GM19463 (cell line): ENCODE data around the gene XCL1.
"Not testable (repeated sequence)": the region's sequence is repeated elsewhere in the genome, so short reads cannot be mapped to it uniquely, and the experiment has no call there.

Experiments used
- ATAC-seq: cut with Tn5 transposase; IDR thresholded peaks from one replicate; pipeline ENCODE4 v1.9.1; 2021; ENCODE audit warnings: mild to moderate bottlenecking, moderate library complexity; ENCODE audit not compliant: unreplicated experiment

Gene XCL1

GRCh38 chr1:168567007-168567406 lies 9.4 kb upstream of the XCL1 start:
- ATAC-seq = no peak

DNA sequence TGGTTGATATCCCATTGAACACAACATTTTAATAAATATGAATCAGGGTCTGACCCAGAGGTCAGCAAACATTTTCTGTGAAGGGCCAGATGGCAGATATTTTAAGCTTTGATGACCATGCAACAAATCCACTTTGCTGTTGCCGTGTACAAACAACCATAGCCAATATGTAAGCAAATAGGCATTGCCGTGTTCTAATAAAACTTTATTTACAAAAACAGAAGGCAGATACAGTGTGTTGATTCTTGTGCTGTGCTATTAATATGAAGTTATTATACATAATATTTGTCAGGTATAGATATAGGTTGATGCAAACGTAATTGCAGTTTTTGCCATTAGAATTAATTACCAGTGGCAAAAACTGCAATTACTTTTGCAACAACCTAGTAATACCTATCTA lies 8.8 kb upstream of the XCL1 start:
- no peak for ATAC-seq

GRCh38 chr1:168568346-168568745 lies 8.1 kb upstream of the XCL1 start:
- no peak for ATAC-seq

- no peak for ATAC-seq
These were observed 5.8 kb upstream of the XCL1 start for GRCh38 chr1:168570652-168571051.

DNA sequence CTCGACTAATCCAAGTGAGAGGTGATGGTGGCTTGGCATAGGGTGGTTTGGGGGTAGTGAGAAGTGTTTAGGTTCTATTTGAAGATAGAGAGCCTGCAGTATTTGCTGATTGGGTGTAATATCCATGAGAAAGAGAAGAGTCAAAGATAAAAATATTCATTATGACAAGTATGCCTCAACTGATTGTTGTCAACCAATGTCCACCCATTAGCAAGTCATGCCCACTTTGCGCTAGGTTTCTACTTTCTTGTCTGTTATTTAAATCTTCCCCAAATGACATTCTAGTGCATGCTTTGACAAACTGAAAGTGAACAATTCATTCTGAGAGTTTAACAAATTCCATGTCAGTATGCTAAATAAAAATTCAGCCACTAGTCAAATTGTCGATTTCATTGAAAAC lies 3.8 kb upstream of the XCL1 start:
- no peak for ATAC-seq

GRCh38 chr1:168574234-168574633 lies 2.2 kb upstream of the XCL1 start:
- ATAC-seq = not testable (repeated sequence)

DNA sequence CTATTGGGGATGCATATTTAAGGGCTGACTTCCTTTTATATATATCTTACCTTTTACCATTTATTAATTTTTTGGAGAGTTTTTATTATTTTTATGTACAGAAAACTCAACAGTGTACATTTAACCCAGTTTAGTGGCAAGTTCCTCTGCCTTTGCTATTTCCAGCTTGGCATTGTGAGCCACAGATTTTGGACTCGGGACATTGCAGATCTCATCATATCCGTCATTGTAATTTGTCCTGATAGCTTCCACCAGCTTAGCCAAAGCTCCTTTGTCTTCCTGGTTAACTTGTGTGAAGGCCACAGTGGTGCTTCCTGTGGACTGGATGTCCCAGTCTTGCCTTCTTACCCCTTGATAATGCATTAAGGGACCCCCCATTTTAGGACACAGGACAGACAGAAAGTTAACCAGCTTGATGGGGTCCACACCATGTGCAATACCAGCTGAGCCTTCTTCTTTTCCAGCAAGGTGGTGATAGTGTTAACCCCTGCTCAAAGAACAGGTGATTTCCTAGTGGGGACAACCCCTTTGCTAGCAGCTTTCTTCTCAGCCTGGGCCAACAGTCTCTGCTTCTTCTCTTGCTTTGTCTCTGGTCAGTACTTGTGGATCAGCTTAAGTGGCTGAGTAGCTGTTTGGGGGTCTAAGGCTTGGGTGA lies 2.3 kb downstream of the XCL1 start:
- not testable (repeated sequence) for ATAC-seq

GRCh38 chr1:168580290-168580689 lies 3.9 kb downstream of the XCL1 start:
- not testable (repeated sequence) for ATAC-seq

- not testable (repeated sequence) for ATAC-seq
These were observed 4.6 kb downstream of the XCL1 start for GRCh38 chr1:168580991-168581390.

DNA sequence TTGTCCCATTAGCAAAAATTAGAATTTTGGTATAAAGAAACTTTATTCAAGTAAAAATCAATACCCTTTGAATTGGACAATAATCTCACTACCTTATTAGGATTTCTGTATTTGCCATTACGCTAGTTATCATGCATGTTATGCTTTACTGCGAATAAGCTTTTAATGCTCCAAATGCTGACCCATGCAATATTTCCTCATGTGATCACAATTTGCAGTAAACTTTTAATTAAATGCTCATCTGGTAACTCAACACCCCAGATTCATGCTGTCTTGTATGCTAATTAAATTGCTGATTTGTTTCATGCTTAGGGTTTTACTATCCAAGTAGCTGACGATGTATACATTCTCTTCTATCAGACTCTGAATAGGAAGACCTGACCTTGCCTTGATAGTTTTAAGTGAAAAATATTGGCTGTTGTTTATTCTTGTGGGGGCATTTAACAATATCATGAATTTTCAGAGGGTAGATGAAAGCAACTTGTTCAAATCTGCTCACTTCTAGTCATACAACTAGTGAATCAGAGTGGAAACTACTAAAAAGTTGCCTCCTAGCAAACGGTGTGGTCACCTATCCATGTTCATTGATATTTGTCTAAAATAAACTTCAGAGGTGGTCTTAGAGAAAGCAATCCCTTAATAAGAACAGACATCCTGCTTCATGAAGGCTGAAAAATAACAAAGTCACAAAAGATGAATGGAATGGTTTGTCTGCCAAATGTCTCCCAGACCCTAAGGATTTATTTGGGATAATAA lies 5.6 kb downstream of the XCL1 start:
- no peak for ATAC-seq

GRCh38 chr1:168582688-168583336 lies 6.4 kb downstream of the XCL1 start:
- ATAC-seq = no peak

DNA sequence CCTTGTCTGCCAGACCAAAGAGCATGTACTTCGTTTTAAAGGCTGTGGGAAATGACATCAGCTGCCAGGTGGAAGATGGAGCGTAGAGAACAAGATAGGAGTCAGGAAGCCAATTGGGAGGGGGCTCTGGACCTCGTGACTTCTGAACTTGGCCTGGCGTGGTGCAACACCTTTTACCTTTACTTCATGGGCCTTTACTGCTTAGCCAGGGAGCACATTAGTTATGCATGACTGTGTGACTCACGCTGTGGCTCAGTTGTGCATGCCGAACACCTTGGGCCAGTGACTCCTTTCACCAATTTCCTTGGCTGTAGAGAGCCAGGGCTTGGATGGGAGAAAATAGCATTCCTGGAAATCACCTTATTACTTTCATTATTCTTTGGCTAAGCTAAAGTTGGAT lies 7.2 kb downstream of the XCL1 start:
- ATAC-seq = no peak

GRCh38 chr1:168585191-168585590 lies 8.8 kb downstream of the XCL1 start:
- no peak for ATAC-seq

- ATAC-seq = no peak
These were observed 9.5 kb downstream of the XCL1 start for GRCh38 chr1:168585937-168586336.

- no peak for ATAC-seq
These were observed 12.8 kb downstream of the XCL1 start for GRCh38 chr1:168589167-168589566.

DNA sequence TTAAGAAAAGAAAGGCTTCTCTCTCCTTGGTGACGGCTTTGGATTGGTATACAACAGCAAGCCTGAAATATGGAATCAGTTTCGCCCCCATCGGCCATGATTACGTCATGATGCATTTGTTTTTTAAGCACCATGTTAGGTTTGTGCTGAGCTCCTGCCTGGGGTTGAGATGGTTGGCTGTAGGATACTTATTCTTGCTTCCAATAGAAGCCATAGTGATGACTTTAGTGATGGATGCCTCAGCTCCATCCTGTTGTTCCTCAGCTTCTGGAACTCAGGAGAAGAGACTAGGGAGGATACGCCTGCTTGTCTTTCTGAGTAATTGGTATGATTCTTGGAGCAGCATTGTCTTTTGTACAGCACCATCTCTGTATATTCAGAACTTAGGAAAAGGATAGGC lies 14.7 kb downstream of the XCL1 start:
- no peak for ATAC-seq

- no peak for ATAC-seq
These were observed 15.3 kb downstream of the XCL1 start for GRCh38 chr1:168591641-168592250.

- not testable (repeated sequence) for ATAC-seq
These were observed 19.0 kb downstream of the XCL1 start for GRCh38 chr1:168595403-168595802.

DNA sequence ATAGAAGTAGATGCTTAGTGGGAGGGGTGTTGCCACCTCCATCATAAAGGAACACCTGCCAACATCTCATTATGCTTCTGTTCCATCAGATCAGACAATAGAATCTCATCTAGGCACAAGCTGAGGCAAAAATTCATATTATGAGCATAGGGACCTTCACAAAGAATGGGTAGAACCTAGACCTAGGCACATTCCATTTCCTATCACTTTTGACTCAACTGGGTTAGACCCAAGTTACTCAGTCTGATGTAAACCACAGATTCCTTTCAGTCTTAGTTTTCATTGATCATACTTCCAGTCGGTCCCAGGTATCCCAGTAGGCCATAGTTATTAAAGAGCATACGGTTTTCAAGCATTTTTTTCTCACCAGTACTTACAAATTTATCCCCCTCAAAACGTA lies 21.7 kb downstream of the XCL1 start:
- ATAC-seq = no peak

- no peak for ATAC-seq
These were observed 22.5 kb downstream of the XCL1 start for GRCh38 chr1:168598892-168599291.

DNA sequence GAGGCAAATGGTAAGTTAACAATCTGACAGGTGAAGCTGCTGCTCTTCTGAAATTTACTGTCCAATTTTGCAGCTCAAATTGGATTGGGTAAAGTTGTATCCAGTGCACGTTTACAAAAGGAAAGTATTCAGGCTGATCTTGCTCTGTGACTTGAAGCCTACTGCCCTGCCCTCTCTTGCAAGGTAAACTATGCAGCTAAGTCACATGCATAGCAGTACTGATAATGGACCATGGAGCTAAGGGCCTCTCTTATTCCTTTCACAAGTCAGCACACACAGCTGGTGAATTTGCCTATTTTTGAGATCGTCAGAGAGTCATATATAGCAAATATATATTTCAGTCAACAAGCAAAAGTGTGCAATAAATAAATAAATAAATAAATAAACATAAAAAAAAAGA lies 23.2 kb downstream of the XCL1 start:
- no peak for ATAC-seq

GRCh38 chr1:168601051-168601450 lies 24.6 kb downstream of the XCL1 start:
- ATAC-seq = no peak
